HepG2 (cell line): ENCODE results near the gene FRMPD3. TPM values are rescaled to one million over a fixed set of nuclear protein-coding genes. Genes with fewer than 3 reads are reported as not detected.

Experiments
- ATAC-seq: fragments of 200-7000 bp; cut with Tn5 transposase; 3 replicates; pipeline ENCODE4 v1.9.1; 2020; ENCODE audit warnings: mild to moderate bottlenecking, moderate library complexity
- BruUV-seq: library from RNA; stranded (reverse); fragments of 400-500 nt; replicated peaks from 2 replicates; lab custom pipeline; 2021; lab: Mats Ljungman, UMichigan
- CTCF ChIA-PET: fragments of 300-600 bp; formaldehyde crosslinking; extraction: SDS; loops from one replicate; lab custom pipeline; 2021; ENCODE audit warnings: low total read pairs, inconsistent platforms, low intra/inter-chr PET ratio; lab: Yijun Ruan, JAX
- POLR2A ChIA-PET: fragments of 350-600 bp; sonication (Branson Sonifier 250); formaldehyde crosslinking; loops from one replicate; lab custom pipeline; 2020; ENCODE audit warnings: antibody characterized with exemption, inconsistent platforms; lab: Yijun Ruan, JAX
- DNase-seq: peaks from one replicate; pipeline ENCODE4 v3.0.0-alpha.2; 2015; ENCODE audit warnings: low spot score
- FAIRE-seq: peaks from 3 replicates; lab custom pipeline; 2011; peaks lifted over from hg19 to GRCh38; lab: Jason Lieb, UNC
- H2AFZ ChIP-seq: one replicate; pipeline ENCODE4 v1.6.1; 2011; ENCODE audit warnings: low read length, inconsistent platforms
- H3K27ac ChIP-seq: fragments of 300-600 bp; 3 replicates; pipeline ENCODE4 v1.8.0; 2011; ENCODE audit warnings: mixed run types, mild to moderate bottlenecking, mixed read lengths, low read length, inconsistent platforms; ENCODE audit not compliant: insufficient read depth; ENCODE audit errors: extremely low read length
- H3K27me3 ChIP-seq, 2 experiments: fragments of 200-600 bp in 1 of 2; 2 replicates in 1 of 2; 3 replicates in 1 of 2; pipeline versions ENCODE4 v1.6.0 to v1.8.0; 2011; ENCODE audit warnings: low read length in 2 of 2, mild to moderate bottlenecking in 2 of 2, moderate library complexity in 2 of 2, inconsistent platforms in 1 of 2; ENCODE audit not compliant: insufficient read depth in 2 of 2, control insufficient read depth in 1 of 2
- H3K36me3 ChIP-seq, 2 experiments: fragments of 200-600 bp in 1 of 2; replicated peaks in 1 of 2; 2 replicates in 1 of 2; 3 replicates in 1 of 2; pipeline versions ENCODE4 v1.5.1 to v1.8.0; 2011; ENCODE audit warnings: low read length in 2 of 2, inconsistent platforms in 1 of 2; ENCODE audit not compliant: insufficient read depth in 2 of 2, control insufficient read depth in 1 of 2
- H3K4me1 ChIP-seq: 2 replicates; pipeline ENCODE4 v1.5.1; 2012; ENCODE audit warnings: low read length, inconsistent platforms; ENCODE audit not compliant: insufficient read depth
- H3K4me2 ChIP-seq: 2 replicates; pipeline ENCODE4 v1.6.0; 2011; ENCODE audit warnings: low read depth, low read length, inconsistent platforms
- H3K4me3 ChIP-seq, 3 experiments: fragments of 200-600 bp in 1 of 3; sonication (generic), shearing (Covaris generic) in 1 of 3; replicated peaks in 1 of 3; 2 replicates each; pipeline ENCODE4 v1.5.1; 2011 to 2016; ENCODE audit warnings: low read length in 3 of 3, inconsistent platforms in 2 of 3, low read depth in 2 of 3, mild to moderate bottlenecking in 2 of 3, control low read depth in 1 of 3, mixed read lengths in 1 of 3; ENCODE audit not compliant: insufficient read depth in 1 of 3
- H3K79me2 ChIP-seq: one replicate; pipeline ENCODE4 v1.6.1; 2011; ENCODE audit warnings: low read length, inconsistent platforms; ENCODE audit not compliant: insufficient read depth
- H3K9ac ChIP-seq: 2 replicates; pipeline ENCODE4 v1.6.0; 2011; ENCODE audit warnings: mild to moderate bottlenecking, low read depth, low read length, inconsistent platforms; ENCODE audit not compliant: insufficient read depth
- H3K9me3 ChIP-seq: 2 replicates; pipeline ENCODE4 v1.5.1; 2012; ENCODE audit warnings: mild to moderate bottlenecking, low read length
- H4K20me1 ChIP-seq: 2 replicates; pipeline ENCODE4 v1.6.0; 2011; ENCODE audit warnings: inconsistent platforms, mild to moderate bottlenecking, low read length, moderate library complexity; ENCODE audit not compliant: insufficient read depth
- HIVEP1 ChIP-seq: sonication (generic); formaldehyde crosslinking; IDR thresholded peaks from 2 replicates; pipeline ENCODE4 v1.4.0; 2020; ENCODE audit warnings: mild to moderate bottlenecking, missing genetic modification reagents
- KLF11 ChIP-seq: IDR thresholded peaks from 2 replicates; pipeline ENCODE4 v1.6.1; 2016; ENCODE audit warnings: missing compliant biosample characterization
- NFYC ChIP-seq: IDR thresholded peaks from 2 replicates; pipeline ENCODE4 v1.6.1; 2016; ENCODE audit warnings: missing genetic modification reagents, missing compliant biosample characterization
- PHB2 ChIP-seq: fragments of 450-650 bp; IDR thresholded peaks from 2 replicates; pipeline ENCODE4 v1.6.1; 2018; ENCODE audit not compliant: partially characterized antibody
- PRPF4 ChIP-seq: fragments of 200-400 bp; formaldehyde crosslinking; IDR thresholded peaks from 2 replicates; pipeline ENCODE4 v1.6.1; 2016; ENCODE audit warnings: low read length, low read depth; ENCODE audit not compliant: poor library complexity, severe bottlenecking
- SKIL ChIP-seq: sonication (generic); formaldehyde crosslinking; IDR thresholded peaks from 2 replicates; pipeline ENCODE4 v1.8.0; 2022; ENCODE audit warnings: missing genetic modification reagents, mild to moderate bottlenecking, moderate library complexity, borderline replicate concordance
- SMAD1 ChIP-seq: sonication (generic); formaldehyde crosslinking; IDR thresholded peaks from 2 replicates; pipeline ENCODE4 v1.4.0; 2020; ENCODE audit warnings: missing genetic modification reagents, low read depth, mild to moderate bottlenecking, borderline replicate concordance
- SOX13 ChIP-seq, 3 experiments: fragments of 450-650 bp in 1 of 3; sonication (generic) in 1 of 3; formaldehyde crosslinking in 1 of 3; IDR thresholded peaks in 2 of 3; conservative IDR thresholded peaks in 1 of 3; 2 replicates each; pipeline versions ENCODE4 v1.5.0 to v1.6.1; 2016 to 2020; ENCODE audit warnings: antibody characterized with exemption in 1 of 3, mild to moderate bottlenecking in 1 of 3, missing compliant biosample characterization in 1 of 3, missing genetic modification reagents in 1 of 3, moderate library complexity in 1 of 3
- SUZ12 ChIP-seq: fragments of 150-350 bp; IDR thresholded peaks from 2 replicates; pipeline ENCODE4 v1.6.1; 2014; ENCODE audit warnings: low read depth, low read length
- TEAD3 ChIP-seq: optimal IDR thresholded peaks from 2 replicates; pipeline ENCODE3; 2016; ENCODE audit warnings: borderline replicate concordance
- ZBTB10 ChIP-seq: sonication (generic); formaldehyde crosslinking; IDR thresholded peaks from 2 replicates; pipeline ENCODE4 v1.4.0; 2020; ENCODE audit warnings: missing genetic modification reagents, borderline replicate concordance
- ZNF276 ChIP-seq: sonication (generic); formaldehyde crosslinking; IDR thresholded peaks from 2 replicates; pipeline ENCODE4 v1.4.0; 2020; ENCODE audit warnings: mild to moderate bottlenecking, low read depth, missing genetic modification reagents
- ZNF30 ChIP-seq: sonication (generic); formaldehyde crosslinking; IDR thresholded peaks from 2 replicates; pipeline ENCODE4 v1.5.0; 2020; ENCODE audit warnings: mild to moderate bottlenecking, missing genetic modification reagents
- ZNF790 ChIP-seq: sonication (generic); formaldehyde crosslinking; IDR thresholded peaks from 2 replicates; pipeline ENCODE4 v1.8.0; 2022; ENCODE audit warnings: missing genetic modification reagents, mild to moderate bottlenecking, borderline replicate concordance
- WGBS: methylation state at CpG from one replicate; pipeline ENCODE4 v1.1.6; 2017; ENCODE audit warnings: low lambda C conversion rate; 5-methylcytosine and 5-hydroxymethylcytosine counted together
- in situ Hi-C: cut with HindIII; loops from 2 replicates; pipeline ENCODE4 v1.10.0; 2017; ENCODE audit warnings: low pct_unique_long_range_greater_than_20kb; ENCODE audit not compliant: extremely low pct_ligation_motif_present
- intact Hi-C: fragments of 100-400 bp; cut with micrococcal nuclease; formaldehyde crosslinking; loops from one replicate; pipeline ENCODE4 v1.10.0; 2022; ENCODE audit not compliant: unreplicated experiment
- polyA plus RNA-seq, 8 experiments: library from polyadenylated mRNA; depleted of rRNA in 3 of 8; stranded (reverse) in 7 of 8; unstranded in 1 of 8; fragments of >200 nt; fragmentation: Illumina TruSeq in 4 of 8; extraction: Trizol in 4 of 8; gene quantifications; 2 replicates each; pipeline versions ENCODE4 v1.2.1 to v1.2.3, GENCODE V29; 2011 to 2016; ENCODE audit warnings: low read depth in 4 of 8, missing spikeins in 1 of 8, mixed read lengths in 1 of 8; ENCODE audit not compliant: insufficient read depth in 1 of 8
- total RNA-seq, 5 experiments: library from RNA; depleted of rRNA; stranded (reverse); fragments of >200 nt; fragmentation: Illumina TruSeq; extraction: Trizol; gene quantifications; 2 replicates each; pipeline ENCODE4 v1.2.3, GENCODE V29; 2016; ENCODE audit warnings: low read depth in 1 of 5

The FRMPD3 gene
- total and polyA plus RNA-seq, 2 of the 13 experiments (the other 11 are each of a cell fraction or from before 2014, with no cell fraction given): not detected

- no peaks in the 10 kb centered on the region for H3K9me3 ChIP-seq
- intact Hi-C loops: no loop called here
- H3K79me2 ChIP-seq: no peaks in the 10 kb centered on the region
- TF ChIP-seq HIVEP1 (CRISPR knock-in tag): no peak
- no peak for TF ChIP-seq TEAD3
- no peak for TF ChIP-seq PRPF4
- TF ChIP-seq ZNF276 (CRISPR knock-in tag): no peak
- no peak for TF ChIP-seq SMAD1 (CRISPR knock-in tag)
- TF ChIP-seq ZNF790: no peak
- TF ChIP-seq KLF11 (CRISPR knock-in tag): no peak
- no peak for TF ChIP-seq SKIL (CRISPR knock-in tag)
- no peak for TF ChIP-seq SUZ12
- TF ChIP-seq NFYC (CRISPR knock-in tag): no peak
- no peak for TF ChIP-seq PHB2
- no peak for TF ChIP-seq ZNF30 (CRISPR knock-in tag)
- TF ChIP-seq SOX13 (IDR thresholded peaks at IDR 0.05): no peak
- no peak for TF ChIP-seq SOX13 (CRISPR knock-in tag; conservative IDR thresholded peaks at IDR 0.05 in 1 of 2, IDR thresholded peaks at IDR 0.05 in 1 of 2)
- TF ChIP-seq ZBTB10: no peak
- in situ Hi-C loops: no loop called here
- H4K20me1 ChIP-seq: no peaks in the 10 kb centered on the region
- no peaks in the 10 kb centered on the region for H3K27me3 ChIP-seq
- H3K4me2 ChIP-seq: no peak overlapping the region
- WGBS: no CpG with 5 or more reads among the region's 4 CpGs
- H2AFZ ChIP-seq: no peak overlapping the region
- no peak overlapping the region for H3K9ac ChIP-seq
- H3K27ac ChIP-seq: no peak overlapping the region
- no peak overlapping the region for H3K4me3 ChIP-seq
- POLR2A ChIA-PET: no interaction called here
- H3K36me3 ChIP-seq: no peaks in the 10 kb centered on the region
- DNase-seq (no peak), FAIRE-seq (no peak), ATAC-seq (no peak)
- no peaks in the 10 kb centered on the region for H3K4me1 ChIP-seq
- BruUV-seq: no TSS peak
- CTCF ChIA-PET: no interaction called here
These were observed 28.0 kb downstream of the FRMPD3 start for GRCh38 chrX:107477406-107477805.
